SK-N-SH treated with all-trans-retinoic acid at 6 μM for 48 hours (cell line): Measurements from ENCODE around the gene CCDC197.

Source experiments
- ATAC-seq: fragments of 200-7000 bp; cut with Tn5 transposase; 3 replicates; pipeline ENCODE4 v1.9.1; 2020; ENCODE audit warnings: mild to moderate bottlenecking, moderate library complexity
- ARNTL ChIP-seq: fragments of 450-650 bp; formaldehyde crosslinking; IDR thresholded peaks from 2 replicates; pipeline ENCODE4 v1.5.0; 2020; ENCODE audit warnings: low read depth, mild to moderate bottlenecking, moderate library complexity, borderline replicate concordance
- BACH2 ChIP-seq: fragments of 250-450 bp; sonication (Bioruptor Pico); IDR thresholded peaks from 2 replicates; pipeline ENCODE4 v1.9.0; 2021; ENCODE audit warnings: mild to moderate bottlenecking, borderline replicate concordance
- CREB5 ChIP-seq: fragments of 250-450 bp; sonication (Bioruptor Pico); IDR thresholded peaks from 2 replicates; pipeline ENCODE4 v1.5.1; 2020; ENCODE audit warnings: low read depth, mild to moderate bottlenecking, moderate library complexity
- ESRRG ChIP-seq: fragments of 250-450 bp; sonication (Bioruptor Pico); IDR thresholded peaks from 2 replicates; pipeline ENCODE4 v1.6.1; 2021; ENCODE audit warnings: mild to moderate bottlenecking
- GLIS3 ChIP-seq: fragments of 250-450 bp; sonication (Bioruptor Pico); IDR thresholded peaks from 2 replicates; pipeline ENCODE4 v1.5.0; 2020; ENCODE audit warnings: mild to moderate bottlenecking, moderate library complexity
- ISL1 ChIP-seq: fragments of 250-450 bp; sonication (Bioruptor Pico); IDR thresholded peaks from 2 replicates; pipeline ENCODE4 v2.1.2; 2022; ENCODE audit warnings: mild to moderate bottlenecking, moderate library complexity
- OSR1 ChIP-seq: fragments of 250-450 bp; sonication (Bioruptor Pico); IDR thresholded peaks from 2 replicates; pipeline ENCODE4 v1.8.0; 2022; ENCODE audit warnings: moderate library complexity, mild to moderate bottlenecking, inconsistent platforms
- PATZ1 ChIP-seq: fragments of 250-450 bp; sonication (Bioruptor Pico); IDR thresholded peaks from 2 replicates; pipeline ENCODE4 v1.8.0; 2020; ENCODE audit warnings: mild to moderate bottlenecking, moderate library complexity, borderline replicate concordance
- POU6F1 ChIP-seq: fragments of 250-450 bp; sonication (Bioruptor Pico); IDR thresholded peaks from 2 replicates; pipeline ENCODE4 v1.8.0; 2021; ENCODE audit warnings: low read depth, mild to moderate bottlenecking, moderate library complexity, borderline replicate concordance
- PPARA ChIP-seq: fragments of 250-450 bp; sonication (Bioruptor Pico); IDR thresholded peaks from 2 replicates; pipeline ENCODE4 v1.5.0; 2020; ENCODE audit warnings: mild to moderate bottlenecking, borderline replicate concordance
- RARB ChIP-seq: fragments of 250-450 bp; sonication (Bioruptor Pico); IDR thresholded peaks from 2 replicates; pipeline ENCODE4 v1.8.0; 2021; ENCODE audit warnings: mild to moderate bottlenecking, moderate library complexity
- SNAI2 ChIP-seq: fragments of 250-450 bp; sonication (Bioruptor Pico); IDR thresholded peaks from 2 replicates; pipeline ENCODE4 v1.5.0; 2020; ENCODE audit warnings: mild to moderate bottlenecking, moderate library complexity
- TCF4 ChIP-seq: fragments of 250-450 bp; sonication (Bioruptor Pico); IDR thresholded peaks from 2 replicates; pipeline ENCODE4 v1.8.0; 2021; ENCODE audit warnings: mild to moderate bottlenecking, moderate library complexity, borderline replicate concordance
- TOX ChIP-seq: fragments of 250-450 bp; sonication (Bioruptor Pico); IDR thresholded peaks from 2 replicates; pipeline ENCODE4 v1.8.0; 2021; ENCODE audit warnings: mild to moderate bottlenecking, moderate library complexity, borderline replicate concordance
- TSHZ2 ChIP-seq: fragments of 250-450 bp; sonication (Bioruptor Pico); IDR thresholded peaks from 2 replicates; pipeline ENCODE4 v1.5.0; 2020; ENCODE audit warnings: mild to moderate bottlenecking, moderate library complexity
- ZC3H10 ChIP-seq: fragments of 250-450 bp; sonication (Bioruptor Pico); IDR thresholded peaks from 2 replicates; pipeline ENCODE4 v1.5.1; 2021; ENCODE audit warnings: mild to moderate bottlenecking, moderate library complexity
- ZFP3 ChIP-seq: fragments of 250-450 bp; sonication (Bioruptor Pico); IDR thresholded peaks from 2 replicates; pipeline ENCODE4 v1.5.0; 2020; ENCODE audit warnings: mild to moderate bottlenecking, moderate library complexity
- ZFP30 ChIP-seq: fragments of 450-650 bp; formaldehyde crosslinking; IDR thresholded peaks from 2 replicates; pipeline ENCODE4 v1.5.0; 2022; ENCODE audit warnings: mild to moderate bottlenecking, moderate library complexity
- ZNF565 ChIP-seq: fragments of 450-650 bp; formaldehyde crosslinking; conservative IDR thresholded peaks from 2 replicates; pipeline ENCODE4 v1.5.0; 2020; ENCODE audit warnings: low read depth, mild to moderate bottlenecking, moderate library complexity
- ZNF70 ChIP-seq: fragments of 450-650 bp; formaldehyde crosslinking; IDR thresholded peaks from 2 replicates; pipeline ENCODE4 v1.5.0; 2020; ENCODE audit warnings: mild to moderate bottlenecking, moderate library complexity
- ZNF8 ChIP-seq: fragments of 450-650 bp; formaldehyde crosslinking; IDR thresholded peaks from 2 replicates; pipeline ENCODE4 v1.5.0; 2020; ENCODE audit warnings: mild to moderate bottlenecking, moderate library complexity

CCDC197 gene

GRCh38 chr14:93952829-93953228 is 44.3 kb upstream of the CCDC197 start:
- no peak for ATAC-seq
- TF ChIP-seq ARNTL (CRISPR knock-in tag): no peak
- no peak for TF ChIP-seq ZFP3 (CRISPR knock-in tag)
- TF ChIP-seq ISL1 (CRISPR knock-in tag): no peak
- TF ChIP-seq ZFP30: no peak
- no peak for TF ChIP-seq TSHZ2 (CRISPR knock-in tag)
- TF ChIP-seq ZNF70: no peak
- no peak for TF ChIP-seq RARB (CRISPR knock-in tag)
- no peak for TF ChIP-seq OSR1
- TF ChIP-seq PATZ1 (CRISPR knock-in tag): no peak
- TF ChIP-seq CREB5 (CRISPR knock-in tag): no peak
- TF ChIP-seq TCF4 (CRISPR knock-in tag): no peak
- no peak for TF ChIP-seq PPARA (CRISPR knock-in tag)
- no peak for TF ChIP-seq GLIS3 (CRISPR knock-in tag)
- no peak for TF ChIP-seq SNAI2
- TF ChIP-seq POU6F1: no peak
- TF ChIP-seq TOX (CRISPR knock-in tag): no peak

- no peak for ATAC-seq
- TF ChIP-seq BACH2 (no peak), ZNF8 (CRISPR knock-in tag) (no peak), ZNF70 (no peak), PPARA (CRISPR knock-in tag) (no peak), ISL1 (CRISPR knock-in tag) (no peak), ZNF565 (CRISPR knock-in tag) (no peak), ZFP3 (CRISPR knock-in tag) (no peak)
- TF ChIP-seq, all 23 proteins: peak for 0
Measured at GRCh38 chr14:93953263-93953662, 43.8 kb upstream of the CCDC197 start.

GRCh38 chr14:93953739-93954515 is 43.2 kb upstream of the CCDC197 start:
- ATAC-seq: no peak

GRCh38 chr14:93954516-93954830 is 42.6 kb upstream of the CCDC197 start:
- TF ChIP-seq ESRRG (CRISPR knock-in tag) (no peak), ZC3H10 (CRISPR knock-in tag) (no peak), PATZ1 (CRISPR knock-in tag) (no peak), ZNF8 (CRISPR knock-in tag) (no peak)
- TF ChIP-seq, all 23 proteins: peak for 0
- ATAC-seq: no peak

More at GRCh38 chr14:93953739-93954515, 43.2 kb upstream of the CCDC197 start:
- TF ChIP-seq ESRRG (CRISPR knock-in tag): no peak
- no peak for TF ChIP-seq BACH2
